Activated CD4-positive, alpha-beta T cell treated with anti-CD3 and anti-CD28 coated beads for 36 hours (primary cell): ENCODE data around the gene ARL3. TPM values are rescaled to one million over a fixed set of nuclear protein-coding genes. Genes with fewer than 3 reads are reported as not detected.

Experiments
- ATAC-seq: fragments of 200-7000 bp; cut with Tn5 transposase; one replicate; pipeline ENCODE4 v1.10.0; 2021; ENCODE audit warnings: mild to moderate bottlenecking, moderate library complexity
- CTCF ChIA-PET: fragments of 350-600 bp; sonication (Branson Sonifier 250); formaldehyde crosslinking; loops from one replicate; lab custom pipeline; 2021; ENCODE audit warnings: antibody characterized with exemption; lab: Charles Lee
- POLR2A ChIA-PET: fragments of 350-600 bp; sonication (Branson Sonifier 250); formaldehyde crosslinking; loops from one replicate; lab custom pipeline; 2021; ENCODE audit warnings: antibody characterized with exemption, inconsistent platforms; lab: Charles Lee
- DNase-seq: peaks from one replicate; pipeline ENCODE4 v3.0.0-alpha.2; 2020
- H3K27ac Mint-ChIP-seq: one replicate; pipeline ENCODE4 v1.8.0; 2021; ENCODE audit warnings: mixed read lengths
- H3K27me3 Mint-ChIP-seq: one replicate; pipeline ENCODE4 v1.8.0; 2021; ENCODE audit warnings: mixed read lengths
- H3K36me3 Mint-ChIP-seq: one replicate; pipeline ENCODE4 v1.8.0; 2021; ENCODE audit warnings: low read depth, mixed read lengths
- H3K4me1 Mint-ChIP-seq: one replicate; pipeline ENCODE4 v1.8.0; 2021; ENCODE audit warnings: mixed read lengths
- H3K4me3 Mint-ChIP-seq: one replicate; pipeline ENCODE4 v1.8.0; 2021; ENCODE audit warnings: mild to moderate bottlenecking, moderate library complexity, mixed read lengths
- H3K9me3 Mint-ChIP-seq: one replicate; pipeline ENCODE4 v1.8.0; 2021; ENCODE audit warnings: low read depth, mixed read lengths
- intact Hi-C, 2 experiments: fragments of 100-400 bp; cut with DNase I in 1 of 2; cut with micrococcal nuclease in 1 of 2; formaldehyde crosslinking; loops; one replicate each; pipeline versions ENCODE4 v1.14.2 to v1.15.1; 2022 to 2024; cut with DNase I, micrococcal nuclease
- total RNA-seq, 2 experiments: library from RNA; stranded (reverse); gene quantifications; one replicate each; pipeline ENCODE4 v1.2.3, GENCODE V29; 2021

Gene ARL3
- total RNA-seq, 2 experiments from 2014 or later: 6.4 to 6.9 TPM

- Mint-ChIP-seq H3K4me3 (peak overlapping the region; percentile 48), H3K9me3 (no peaks in the 10 kb centered on the region), H3K27me3 (no peaks in the 10 kb centered on the region), H3K36me3 (peaks cover 13% of the 10 kb centered on the region), H3K27ac (peak overlapping the region; percentile 80), H3K4me1 (peaks cover 45% of the 10 kb centered on the region)
- intact Hi-C loops: loop anchor here (1.0 kb wide), 1 partner anchor 15 kb away; no protein-coding TSS in a partner anchor
- peak; percentile 88 for DNase-seq
- peak; percentile 82 for ATAC-seq
- CTCF ChIA-PET: interaction anchor here (0.6 to 1.6 kb wide), 4 partner anchors 11 to 51 kb away, joined by 3 to 12 read pairs (median 3); no protein-coding TSS in a partner anchor
- POLR2A ChIA-PET: interaction anchor here (0.6 to 1.4 kb wide), 3 partner anchors 15 to 123 kb away, joined by 4 to 9 read pairs (median 6); partner anchors contain the start of genes ARL3 and SFXN2
These were observed 53.1 kb downstream of the ARL3 start for GRCh38 chr10:102660888-102661657.

- ChIA-PET POLR2A (interaction anchor here (1.1 kb wide), 1 partner anchor 16 kb away, joined by 3 read pairs; no protein-coding TSS in a partner anchor), CTCF (interaction anchor here (0.7 to 4.1 kb wide), 2 partner anchors 14 to 112 kb away, joined by 3 to 11 read pairs; partner anchors contain the start of gene TRIM8)
- Mint-ChIP-seq H3K27ac (peak overlapping the region; percentile 64), H3K27me3 (no peaks in the 10 kb centered on the region), H3K4me1 (peaks cover 45% of the 10 kb centered on the region), H3K4me3 (no peak overlapping the region), H3K36me3 (peaks cover 14% of the 10 kb centered on the region), H3K9me3 (no peaks in the 10 kb centered on the region)
- ATAC-seq: no peak
- intact Hi-C loops: no loop called here
- DNase-seq: no peak
These were observed 55.4 kb downstream of the ARL3 start for GRCh38 chr10:102658802-102659201.

- H3K36me3 Mint-ChIP-seq: peaks cover 21% of the 10 kb centered on the region
- POLR2A ChIA-PET: interaction anchor here (1.1 kb wide), 1 partner anchor 15 kb away, joined by 3 read pairs; no protein-coding TSS in a partner anchor
- H3K4me3 Mint-ChIP-seq: no peak overlapping the region
- no peaks in the 10 kb centered on the region for H3K9me3 Mint-ChIP-seq
- CTCF ChIA-PET: interaction anchor here (0.7 to 4.1 kb wide), 2 partner anchors 13 to 113 kb away, joined by 3 to 11 read pairs; partner anchors contain the start of gene TRIM8
- DNase-seq (no peak), ATAC-seq (no peak)
- H3K27me3 Mint-ChIP-seq: no peaks in the 10 kb centered on the region
- intact Hi-C loops: no loop called here
- H3K27ac Mint-ChIP-seq: peak overlapping the region; percentile 64
- H3K4me1 Mint-ChIP-seq: peaks cover 51% of the 10 kb centered on the region
These were observed 56.0 kb downstream of the ARL3 start for GRCh38 chr10:102657984-102658724.

- Mint-ChIP-seq H3K36me3 (peaks cover 23% of the 10 kb centered on the region), H3K9me3 (no peaks in the 10 kb centered on the region), H3K27me3 (no peaks in the 10 kb centered on the region), H3K4me3 (no peak overlapping the region), H3K27ac (no peak overlapping the region), H3K4me1 (peaks cover 57% of the 10 kb centered on the region)
- ATAC-seq: no peak
- intact Hi-C loops: no loop called here
- no peak for DNase-seq
- ChIA-PET POLR2A (no interaction called here), CTCF (interaction anchor here (4.1 kb wide), 1 partner anchor 12 kb away, joined by 11 read pairs; the partner anchor contains the start of gene TRIM8)
These were observed 56.7 kb downstream of the ARL3 start for GRCh38 chr10:102657451-102657850.

- Mint-ChIP-seq H3K4me1 (peaks cover 58% of the 10 kb centered on the region), H3K27me3 (no peaks in the 10 kb centered on the region), H3K9me3 (no peaks in the 10 kb centered on the region), H3K4me3 (no peak overlapping the region), H3K27ac (no peak overlapping the region), H3K36me3 (peaks cover 27% of the 10 kb centered on the region)
- ChIA-PET CTCF (interaction anchor here (1.0 to 4.1 kb wide), 2 partner anchors 12 to 57 kb away, joined by 4 to 11 read pairs; partner anchors contain the start of genes ARL3 and TRIM8), POLR2A (no interaction called here)
- no peak for ATAC-seq
- no peak for DNase-seq
- intact Hi-C loops: no loop called here
These were observed 57.3 kb downstream of the ARL3 start for GRCh38 chr10:102656791-102657371.

GRCh38 chr10:102656026-102656425, 58.2 kb downstream of the ARL3 start:
- no peaks in the 10 kb centered on the region for H3K9me3 Mint-ChIP-seq
- ATAC-seq: no peak
- intact Hi-C loops: no loop called here
- no peak for DNase-seq
- H3K27me3 Mint-ChIP-seq: no peaks in the 10 kb centered on the region
- CTCF ChIA-PET: interaction anchor here (0.6 to 4.1 kb wide), 4 partner anchors 11 to 241 kb away, joined by 3 to 11 read pairs (median 4); partner anchors contain the start of genes ARL3 and TRIM8
- peaks cover 58% of the 10 kb centered on the region for H3K4me1 Mint-ChIP-seq
- peak overlapping the region; percentile 0 for H3K27ac Mint-ChIP-seq
- H3K36me3 Mint-ChIP-seq: peaks cover 29% of the 10 kb centered on the region
- POLR2A ChIA-PET: no interaction called here
- no peak overlapping the region for H3K4me3 Mint-ChIP-seq

GRCh38 chr10:102654969-102655368, 59.2 kb downstream of the ARL3 start:
- Mint-ChIP-seq H3K36me3 (peaks cover 29% of the 10 kb centered on the region), H3K9me3 (no peaks in the 10 kb centered on the region), H3K4me1 (peaks cover 60% of the 10 kb centered on the region), H3K27me3 (no peaks in the 10 kb centered on the region), H3K4me3 (no peak overlapping the region), H3K27ac (peak overlapping the region; percentile 25)
- ChIA-PET POLR2A (no interaction called here), CTCF (interaction anchor here (1.3 to 1.6 kb wide), 2 partner anchors 13 to 21 kb away, joined by 3 read pairs; no protein-coding TSS in a partner anchor)
- intact Hi-C loops: no loop called here
- DNase-seq: no peak
- no peak for ATAC-seq

- Mint-ChIP-seq H3K27ac (peak overlapping the region; percentile 63), H3K4me3 (no peak overlapping the region), H3K27me3 (no peaks in the 10 kb centered on the region), H3K36me3 (peaks cover 29% of the 10 kb centered on the region), H3K4me1 (peaks cover 60% of the 10 kb centered on the region), H3K9me3 (no peaks in the 10 kb centered on the region)
- ChIA-PET CTCF (interaction anchor here (1.6 kb wide), 1 partner anchor 21 kb away, joined by 3 read pairs; no protein-coding TSS in a partner anchor), POLR2A (no interaction called here)
- ATAC-seq (no peak), DNase-seq (no peak)
- intact Hi-C loops: no loop called here
These were observed 59.6 kb downstream of the ARL3 start for GRCh38 chr10:102654566-102654965.

- ChIA-PET POLR2A (no interaction called here), CTCF (no interaction called here)
- intact Hi-C loops: no loop called here
- Mint-ChIP-seq H3K36me3 (peaks cover 31% of the 10 kb centered on the region), H3K4me3 (no peak overlapping the region), H3K27ac (peak overlapping the region; percentile 44), H3K9me3 (no peaks in the 10 kb centered on the region), H3K27me3 (no peaks in the 10 kb centered on the region), H3K4me1 (peaks cover 62% of the 10 kb centered on the region)
- DNase-seq: no peak
- ATAC-seq: no peak
These were observed 61.1 kb downstream of the ARL3 start for GRCh38 chr10:102653060-102653459.

GRCh38 chr10:102652170-102652916, 61.9 kb downstream of the ARL3 start:
- intact Hi-C loops: no loop called here
- H3K4me1 Mint-ChIP-seq: peaks cover 63% of the 10 kb centered on the region
- peak overlapping the region; percentile 52 for H3K4me3 Mint-ChIP-seq
- peaks cover 30% of the 10 kb centered on the region for H3K36me3 Mint-ChIP-seq
- ATAC-seq (peak; percentile 25), DNase-seq (no peak)
- ChIA-PET POLR2A (interaction anchor here (0.6 kb wide), 1 partner anchor 151 kb away, joined by 4 read pairs; no protein-coding TSS in a partner anchor), CTCF (interaction anchor here (0.7 kb wide), 1 partner anchor 72 kb away, joined by 3 read pairs; no protein-coding TSS in a partner anchor)
- H3K9me3 Mint-ChIP-seq: no peaks in the 10 kb centered on the region
- H3K27me3 Mint-ChIP-seq: no peaks in the 10 kb centered on the region
- peak overlapping the region; percentile 91 for H3K27ac Mint-ChIP-seq
